GM03348 (cell line): ENCODE measurements around the gene CCDC28B.
"Not testable (repeated sequence)": the region's sequence is repeated elsewhere in the genome, so short reads cannot be mapped to it uniquely, and the experiment has no call there.

Experiments
- DNase-seq: peaks from one replicate; pipeline ENCODE4 v3.0.0; 2012; ENCODE audit warnings: low spot score

The CCDC28B gene

GRCh38 chr1:32200226-32201010 lies at the start of gene CCDC28B:
Gene CCDC28B (plus strand): TSS chr1:32200595. CDS start chr1:32201936, 1,341 bp downstream.
- DNase-seq: peak; percentile 82

GRCh38 chr1:32150847-32151246 lies 49.5 kb upstream of the CCDC28B start:
- no peak for DNase-seq

GRCh38 chr1:32151319-32151787 lies 49.0 kb upstream of the CCDC28B start:
- DNase-seq: peak; percentile 65

- no peak for DNase-seq
Observed at GRCh38 chr1:32159189-32159588, 41.2 kb upstream of the CCDC28B start.

GRCh38 chr1:32163405-32163804 lies 37.0 kb upstream of the CCDC28B start:
- no peak for DNase-seq

- DNase-seq: not testable (repeated sequence)
Observed at GRCh38 chr1:32165633-32166032, 34.8 kb upstream of the CCDC28B start.

GRCh38 chr1:32170991-32171390 lies 29.4 kb upstream of the CCDC28B start:
- no peak for DNase-seq

GRCh38 chr1:32172621-32173245 lies 27.7 kb upstream of the CCDC28B start:
- peak; percentile 31 for DNase-seq

GRCh38 chr1:32178380-32179192 lies 21.8 kb upstream of the CCDC28B start:
- DNase-seq: no peak

GRCh38 chr1:32179193-32179442 lies 21.3 kb upstream of the CCDC28B start:
- DNase-seq: no peak

GRCh38 chr1:32179443-32180185 lies 20.8 kb upstream of the CCDC28B start, which contains the start of gene TXLNA:
Gene TXLNA (plus strand): TSS chr1:32179675. CDS start chr1:32180346, 671 bp downstream.
- DNase-seq: peak; percentile 99

GRCh38 chr1:32180186-32181060 lies 20.0 kb upstream of the CCDC28B start:
- peak; percentile 77 for DNase-seq

GRCh38 chr1:32181065-32181464 lies 19.3 kb upstream of the CCDC28B start:
- no peak for DNase-seq

GRCh38 chr1:32181563-32181962 lies 18.8 kb upstream of the CCDC28B start:
- DNase-seq: no peak

- peak; percentile 44 for DNase-seq
Observed at GRCh38 chr1:32182060-32182459, 18.3 kb upstream of the CCDC28B start.

- no peak for DNase-seq
Observed at GRCh38 chr1:32184650-32185049, 15.7 kb upstream of the CCDC28B start.

GRCh38 chr1:32186077-32186476 lies 14.3 kb upstream of the CCDC28B start:
- no peak for DNase-seq

GRCh38 chr1:32186491-32186890 lies 13.9 kb upstream of the CCDC28B start:
- DNase-seq: no peak

- DNase-seq: no peak
Observed at GRCh38 chr1:32187850-32188249, 12.5 kb upstream of the CCDC28B start.

GRCh38 chr1:32192220-32192948 lies 8.0 kb upstream of the CCDC28B start:
- no peak for DNase-seq
